Astrocyte (in vitro differentiated cells and primary cell): ENCODE results near the gene PRR35. TPM values are rescaled to one million over a fixed set of nuclear protein-coding genes. Genes with fewer than 3 reads are reported as not detected.

ENCODE experiments used
- DNase-seq: peaks from one replicate; pipeline ENCODE4 v3.0.0-alpha.2; 2010; ENCODE audit warnings: low read depth
- FAIRE-seq: peaks from 2 replicates; lab custom pipeline; 2011; peaks lifted over from hg19 to GRCh38; lab: Jason Lieb, UNC
- H2AFZ ChIP-seq: 2 replicates; pipeline ENCODE4 v1.6.0; 2012; ENCODE audit warnings: low read depth, low read length, inconsistent platforms
- H3K27ac ChIP-seq: 2 replicates; pipeline ENCODE4 v1.5.1; 2011; ENCODE audit warnings: low read depth, low read length, inconsistent platforms
- H3K27me3 ChIP-seq: 2 replicates; pipeline ENCODE4 v1.6.0; 2011; ENCODE audit warnings: low read length, inconsistent platforms; ENCODE audit not compliant: insufficient read depth
- H3K36me3 ChIP-seq: 2 replicates; pipeline ENCODE4 v1.5.1; 2011; ENCODE audit warnings: low read length, inconsistent platforms; ENCODE audit not compliant: insufficient read depth
- H3K4me1 ChIP-seq: 2 replicates; pipeline ENCODE4 v1.5.1; 2011; ENCODE audit warnings: low read length, inconsistent platforms; ENCODE audit not compliant: insufficient read depth
- H3K4me2 ChIP-seq: 2 replicates; pipeline ENCODE4 v1.6.0; 2012; ENCODE audit warnings: low read length, inconsistent platforms
- H3K4me3 ChIP-seq: 2 replicates; pipeline ENCODE4 v1.5.1; 2011; ENCODE audit warnings: low read depth, mild to moderate bottlenecking, low read length, inconsistent platforms; ENCODE audit not compliant: insufficient read depth
- H3K79me2 ChIP-seq: 2 replicates; pipeline ENCODE4 v1.6.0; 2012; ENCODE audit warnings: mild to moderate bottlenecking, low read length, inconsistent platforms; ENCODE audit not compliant: insufficient read depth
- H3K9ac ChIP-seq: 2 replicates; pipeline ENCODE4 v1.6.0; 2012; ENCODE audit warnings: mild to moderate bottlenecking, low read length, inconsistent platforms
- H3K9me3 ChIP-seq: 2 replicates; pipeline ENCODE4 v1.5.1; 2012; ENCODE audit warnings: low read depth, mild to moderate bottlenecking, low read length, inconsistent platforms; ENCODE audit not compliant: insufficient read depth
- H4K20me1 ChIP-seq: 2 replicates; pipeline ENCODE4 v1.6.0; 2012; ENCODE audit warnings: low read length, inconsistent platforms; ENCODE audit not compliant: insufficient read depth
- H3K27ac Mint-ChIP-seq: one replicate; pipeline ENCODE4 v1.8.0; 2021; ENCODE audit warnings: mild to moderate bottlenecking, mixed read lengths; ENCODE audit not compliant: unreplicated experiment
- H3K27me3 Mint-ChIP-seq: one replicate; pipeline ENCODE4 v1.8.0; 2021; ENCODE audit warnings: low read depth, mixed read lengths; ENCODE audit not compliant: unreplicated experiment
- H3K36me3 Mint-ChIP-seq: one replicate; pipeline ENCODE4 v1.8.0; 2021; ENCODE audit warnings: low read depth, mixed read lengths; ENCODE audit not compliant: unreplicated experiment
- H3K4me1 Mint-ChIP-seq: one replicate; pipeline ENCODE4 v1.8.0; 2021; ENCODE audit warnings: low read depth, mixed read lengths; ENCODE audit not compliant: unreplicated experiment
- H3K4me3 Mint-ChIP-seq: one replicate; pipeline ENCODE4 v1.8.0; 2021; ENCODE audit warnings: mild to moderate bottlenecking, moderate library complexity, mixed read lengths; ENCODE audit not compliant: unreplicated experiment
- H3K9me3 Mint-ChIP-seq: one replicate; pipeline ENCODE4 v1.8.0; 2021; ENCODE audit warnings: mild to moderate bottlenecking, mixed read lengths; ENCODE audit not compliant: unreplicated experiment
- CTCF ChIP-seq: IDR thresholded peaks from 2 replicates; pipeline ENCODE4 v1.5.1; 2011; ENCODE audit warnings: low read depth, mild to moderate bottlenecking, inconsistent platforms, low read length, moderate library complexity; ENCODE audit not compliant: insufficient read depth
- EZH2 ChIP-seq: IDR thresholded peaks from 2 replicates; pipeline ENCODE4 v1.6.1; 2012; ENCODE audit warnings: mild to moderate bottlenecking, low read length, inconsistent platforms; ENCODE audit not compliant: insufficient read depth
- total RNA-seq: library from RNA; stranded (reverse); gene quantifications from 2 replicates; pipeline ENCODE4 v1.2.1, GENCODE V29; 2021

The PRR35 gene
- total RNA-seq, 1 donor from 2014 or later: 0.09 TPM

GRCh38 chr16:549544-550263, 10.5 kb upstream of the PRR35 start:
- FAIRE-seq (no peak), DNase-seq (no peak)
- H4K20me1 ChIP-seq: peaks cover 40% of the 10 kb centered on the region
- Mint-ChIP-seq H3K36me3 (peaks cover 2% of the 10 kb centered on the region), H3K27ac (no peak overlapping the region), H3K4me1 (peaks cover under 1% of the 10 kb centered on the region), H3K27me3 (no peaks in the 10 kb centered on the region), H3K9me3 (no peaks in the 10 kb centered on the region), H3K4me3 (no peak overlapping the region)
- no peak overlapping the region for H3K27ac ChIP-seq
- H3K9ac ChIP-seq: no peak overlapping the region
- H3K79me2 ChIP-seq: peaks cover 25% of the 10 kb centered on the region
- peaks cover 11% of the 10 kb centered on the region for H3K4me1 ChIP-seq
- H3K27me3 ChIP-seq: no peaks in the 10 kb centered on the region
- no peaks in the 10 kb centered on the region for H3K36me3 ChIP-seq
- H3K4me3 ChIP-seq: no peak overlapping the region
- no peaks in the 10 kb centered on the region for H3K9me3 ChIP-seq
- H3K4me2 ChIP-seq: no peak overlapping the region
- H2AFZ ChIP-seq: no peak overlapping the region
- TF ChIP-seq CTCF (no peak), EZH2 (no peak)

GRCh38 chr16:551210-551609, 9.0 kb upstream of the PRR35 start:
- H3K27me3 Mint-ChIP-seq: no peaks in the 10 kb centered on the region
- Histone ChIP-seq H3K4me3 (no peak overlapping the region), H3K27ac (no peak overlapping the region), H3K27me3 (no peaks in the 10 kb centered on the region), H2AFZ (no peak overlapping the region), H3K4me2 (no peak overlapping the region), H3K9ac (no peak overlapping the region), H3K4me1 (peaks cover 16% of the 10 kb centered on the region), H3K79me2 (peaks cover 10% of the 10 kb centered on the region), H3K9me3 (no peaks in the 10 kb centered on the region), H3K36me3 (no peaks in the 10 kb centered on the region), H4K20me1 (peaks cover 27% of the 10 kb centered on the region)
- TF ChIP-seq EZH2 (no peak), CTCF (no peak)
- no peak overlapping the region for H3K4me3 Mint-ChIP-seq
- no peak overlapping the region for H3K27ac Mint-ChIP-seq
- no peak for DNase-seq
- H3K4me1 Mint-ChIP-seq: peaks cover 2% of the 10 kb centered on the region
- FAIRE-seq: no peak
- H3K36me3 Mint-ChIP-seq: no peaks in the 10 kb centered on the region
- H3K9me3 Mint-ChIP-seq: no peaks in the 10 kb centered on the region

GRCh38 chr16:552171-552570, 8.0 kb upstream of the PRR35 start:
- DNase-seq: no peak
- FAIRE-seq: no peak
- Histone ChIP-seq H3K4me2 (no peak overlapping the region), H3K4me3 (no peak overlapping the region), H3K9me3 (no peaks in the 10 kb centered on the region), H2AFZ (no peak overlapping the region), H3K27me3 (no peaks in the 10 kb centered on the region), H3K4me1 (peaks cover 16% of the 10 kb centered on the region), H3K9ac (no peak overlapping the region), H4K20me1 (peaks cover 17% of the 10 kb centered on the region), H3K79me2 (peaks cover 2% of the 10 kb centered on the region), H3K27ac (no peak overlapping the region), H3K36me3 (no peaks in the 10 kb centered on the region)
- H3K36me3 Mint-ChIP-seq: no peaks in the 10 kb centered on the region
- no peak overlapping the region for H3K27ac Mint-ChIP-seq
- H3K4me3 Mint-ChIP-seq: no peak overlapping the region
- no peak for TF ChIP-seq EZH2
- no peak for TF ChIP-seq CTCF
- no peaks in the 10 kb centered on the region for H3K9me3 Mint-ChIP-seq
- peaks cover 2% of the 10 kb centered on the region for H3K4me1 Mint-ChIP-seq
- no peaks in the 10 kb centered on the region for H3K27me3 Mint-ChIP-seq
